GM04504 (cell line): ENCODE results near the gene ITGA8.
"Not testable (repeated sequence)": the region's sequence is repeated elsewhere in the genome, so short reads cannot be mapped to it uniquely, and the experiment has no call there.

Experiments used
- DNase-seq: peaks from one replicate; pipeline ENCODE4 v3.0.0-alpha.2; 2012; ENCODE audit warnings: low read depth

Gene ITGA8

GRCh38 chr10:15719899-15720634 is at the start of gene ITGA8:
TSS of gene ITGA8 (minus strand) at chr10:15719922. CDS start at chr10:15719771, 151 bp downstream.
- no peak for DNase-seq

DNA sequence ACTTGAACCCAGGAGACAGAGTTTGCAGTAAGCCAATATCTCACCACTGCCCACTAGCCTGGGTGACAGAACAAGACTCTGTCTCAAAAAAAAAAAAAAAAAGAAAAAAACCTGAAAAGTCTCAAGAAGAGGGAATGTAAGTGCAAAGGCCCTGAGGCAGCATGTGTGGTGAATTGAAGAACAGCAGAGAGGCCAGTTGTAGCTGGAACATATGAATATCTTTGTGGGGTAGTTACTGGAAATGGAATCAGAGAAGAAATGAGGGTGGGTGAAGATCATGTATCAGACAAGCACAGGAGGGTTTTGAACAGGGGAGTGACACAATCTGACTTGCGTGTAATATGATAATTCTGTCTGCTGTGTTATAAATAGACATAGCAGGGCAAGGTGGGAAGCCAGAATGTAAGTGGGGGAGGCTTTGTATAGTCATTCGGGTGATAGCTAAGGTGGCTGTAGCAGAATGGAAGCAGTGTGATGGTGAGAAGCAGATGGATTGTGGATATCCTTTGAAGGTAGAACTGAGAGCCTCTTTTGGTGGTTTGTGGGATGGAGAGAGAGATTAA is 45.3 kb upstream of the ITGA8 start:
- DNase-seq: no peak

DNA sequence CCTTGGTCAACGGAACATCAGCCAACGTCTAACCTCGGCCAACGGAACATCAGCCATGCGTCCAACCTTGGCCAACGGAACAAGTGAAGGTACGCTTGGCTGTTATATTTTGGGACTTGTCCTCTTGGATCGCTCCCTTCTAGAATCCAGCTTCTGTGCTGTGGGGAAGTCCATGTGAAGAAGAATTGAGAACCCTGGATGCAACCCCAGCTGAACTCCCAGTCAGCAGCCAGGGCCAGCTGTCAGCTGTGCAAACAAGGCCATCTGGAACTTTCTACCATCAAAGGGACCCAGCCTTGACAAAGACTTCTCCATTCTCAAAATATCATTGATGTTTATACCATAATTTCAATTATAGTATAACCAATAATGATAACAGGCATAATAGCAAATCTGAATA is 43.3 kb upstream of the ITGA8 start:
- DNase-seq: no peak

GRCh38 chr10:15762239-15762638 is 42.5 kb upstream of the ITGA8 start:
- not testable (repeated sequence) for DNase-seq

DNA sequence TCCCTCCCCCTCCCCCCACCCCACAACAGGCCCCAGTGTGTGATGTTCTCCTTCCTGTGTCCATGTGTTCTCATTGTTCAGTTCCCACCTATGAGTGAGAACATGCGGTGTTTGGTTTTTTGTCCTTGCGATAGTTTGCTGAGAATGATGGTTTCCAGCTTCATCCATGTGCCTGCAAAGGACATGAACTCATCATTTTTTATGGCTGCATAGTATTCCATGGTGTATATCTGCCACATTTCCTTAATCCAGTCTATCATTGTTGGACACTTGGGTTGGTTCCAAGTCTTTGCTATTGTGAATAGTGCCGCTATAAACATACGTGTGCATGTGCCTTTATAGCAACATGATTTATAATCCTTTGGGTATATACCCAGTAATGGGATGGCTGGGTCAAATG is 41.5 kb upstream of the ITGA8 start:
- DNase-seq: not testable (repeated sequence)

DNA sequence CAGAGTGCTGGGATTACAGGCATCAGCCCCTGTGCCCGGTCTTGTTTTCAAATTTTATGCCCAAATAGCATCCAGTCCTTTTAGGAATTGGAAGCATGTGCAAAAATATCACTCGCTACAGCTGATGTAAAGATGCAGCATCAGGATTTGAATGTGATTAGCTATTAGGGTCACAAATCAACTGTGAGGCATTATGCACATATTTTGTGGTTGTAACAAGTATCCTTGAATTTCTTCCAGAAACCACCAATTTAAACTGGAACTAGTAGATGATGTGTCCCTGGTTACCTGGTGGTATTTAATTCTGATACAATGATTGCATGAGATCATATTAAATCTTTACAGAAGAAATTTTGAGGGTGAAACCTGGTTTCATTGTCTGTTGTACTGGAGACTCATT is 41.0 kb upstream of the ITGA8 start:
- DNase-seq: no peak

DNA sequence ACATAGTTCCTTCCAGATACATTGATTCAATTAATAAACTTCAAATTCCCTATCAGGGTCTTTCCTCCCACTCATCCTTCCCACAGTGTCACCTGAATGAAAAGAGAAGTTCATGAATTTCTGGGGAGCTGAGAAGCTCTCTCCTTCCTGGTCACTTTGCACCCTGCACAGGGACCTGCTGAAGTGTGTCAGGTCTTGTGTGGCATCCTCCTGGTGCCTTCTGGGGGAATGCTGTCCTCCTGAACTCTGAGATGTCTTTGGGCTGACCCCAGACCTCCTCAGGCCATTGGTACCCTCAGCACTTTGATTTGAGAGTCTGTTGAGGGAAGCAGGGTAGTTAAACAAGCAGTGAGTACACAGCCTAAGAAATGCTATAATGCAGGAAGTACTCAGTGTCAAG is 39.5 kb upstream of the ITGA8 start:
- no peak for DNase-seq

DNA sequence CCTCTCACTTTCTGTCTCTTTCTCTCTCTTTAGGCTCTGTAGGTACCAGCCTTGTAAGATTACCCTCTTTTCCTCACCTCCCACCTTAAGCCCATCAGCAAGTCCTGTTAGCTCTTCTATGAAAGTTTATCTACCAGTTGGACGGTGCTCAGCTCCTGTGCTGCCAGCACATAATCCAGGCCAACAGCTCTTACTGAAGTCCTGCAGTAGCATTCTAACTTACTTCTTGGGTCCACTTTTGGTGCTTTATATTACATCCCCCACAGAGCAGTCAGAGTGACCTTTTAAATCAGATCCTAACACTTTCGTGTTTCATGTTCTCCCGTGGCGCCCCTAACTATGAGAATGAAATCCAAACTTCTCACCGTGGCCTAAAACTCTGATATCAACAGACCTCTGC is 38.9 kb upstream of the ITGA8 start:
- no peak for DNase-seq

- no peak for DNase-seq
Observed at GRCh38 chr10:15754937-15755336, 35.2 kb upstream of the ITGA8 start.

DNA sequence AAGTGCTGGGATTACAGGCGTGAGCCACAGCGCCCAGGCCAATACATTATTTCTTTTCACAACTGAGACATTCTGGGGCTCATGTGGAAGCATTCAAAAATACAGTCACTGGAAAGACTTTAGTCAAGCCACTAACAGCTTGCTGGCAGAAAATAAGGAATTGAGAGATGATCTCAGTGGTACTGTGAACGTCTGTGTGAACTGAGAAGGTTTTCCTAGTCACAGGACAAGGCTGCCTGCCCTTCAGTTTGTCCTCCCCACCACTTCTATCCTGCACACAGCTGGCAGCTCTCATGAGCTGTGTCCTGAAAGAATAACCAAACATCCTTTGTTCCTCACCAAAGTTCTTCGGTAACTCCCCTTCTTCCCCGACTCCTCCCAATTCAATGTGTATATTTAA is 31.3 kb upstream of the ITGA8 start:
- DNase-seq: no peak

DNA sequence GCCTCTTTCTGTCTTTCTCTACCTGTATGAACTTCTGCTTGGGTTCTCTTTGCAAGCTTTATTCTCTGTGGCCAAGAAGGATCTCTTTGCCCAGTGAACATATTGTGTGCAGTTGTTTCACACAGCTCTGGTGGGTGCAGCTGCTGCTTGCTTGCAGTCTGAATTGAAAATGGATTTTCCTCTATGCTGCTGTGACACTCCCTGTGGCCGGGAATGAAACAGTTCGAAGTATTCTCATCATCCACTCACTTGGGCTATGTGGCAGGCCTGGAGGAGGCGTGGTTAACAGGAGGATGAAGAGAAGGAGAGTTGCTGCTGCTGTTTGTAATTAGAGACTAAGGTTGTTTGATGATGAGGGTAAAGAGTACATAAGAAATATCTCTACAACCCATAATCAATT is 28.4 kb upstream of the ITGA8 start:
- DNase-seq: no peak

DNA sequence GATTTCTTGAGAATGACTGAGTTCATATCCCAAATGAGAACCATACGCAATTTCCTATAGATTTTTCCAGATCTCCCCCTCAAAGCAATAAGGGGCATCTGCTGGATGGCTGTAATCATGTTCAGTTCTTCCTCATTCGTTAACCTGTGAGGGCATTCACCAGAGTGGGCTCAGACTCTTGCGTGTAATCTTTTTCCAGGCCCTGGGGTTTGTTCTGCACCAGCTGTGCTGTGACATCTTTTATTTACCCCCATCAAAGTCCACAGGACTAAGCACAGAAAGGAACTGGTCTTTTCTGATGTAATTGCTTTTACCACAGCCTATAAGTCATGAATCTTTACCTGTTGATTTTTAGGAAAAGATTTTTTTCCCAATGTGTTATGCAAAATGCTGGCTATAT is 27.9 kb upstream of the ITGA8 start:
- no peak for DNase-seq

DNA sequence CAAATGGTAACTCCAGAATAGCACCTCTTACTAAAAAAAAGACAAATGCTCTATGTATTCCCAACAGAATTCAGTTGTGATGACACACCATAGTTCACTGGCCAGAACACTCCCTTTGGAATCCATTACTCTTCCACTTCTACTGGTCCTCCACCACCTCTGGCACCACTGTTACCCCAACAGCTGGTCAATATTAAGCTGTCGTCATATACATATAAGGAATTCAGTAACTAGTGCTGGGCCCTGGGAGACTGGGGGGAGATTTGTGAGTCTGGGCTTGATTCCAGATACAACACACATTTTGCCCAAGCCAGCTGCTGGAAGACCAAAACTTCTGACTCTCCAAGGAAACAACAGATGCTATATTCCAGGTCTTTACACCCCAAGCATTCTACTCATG is 26.0 kb upstream of the ITGA8 start:
- DNase-seq: peak; percentile 28

DNA sequence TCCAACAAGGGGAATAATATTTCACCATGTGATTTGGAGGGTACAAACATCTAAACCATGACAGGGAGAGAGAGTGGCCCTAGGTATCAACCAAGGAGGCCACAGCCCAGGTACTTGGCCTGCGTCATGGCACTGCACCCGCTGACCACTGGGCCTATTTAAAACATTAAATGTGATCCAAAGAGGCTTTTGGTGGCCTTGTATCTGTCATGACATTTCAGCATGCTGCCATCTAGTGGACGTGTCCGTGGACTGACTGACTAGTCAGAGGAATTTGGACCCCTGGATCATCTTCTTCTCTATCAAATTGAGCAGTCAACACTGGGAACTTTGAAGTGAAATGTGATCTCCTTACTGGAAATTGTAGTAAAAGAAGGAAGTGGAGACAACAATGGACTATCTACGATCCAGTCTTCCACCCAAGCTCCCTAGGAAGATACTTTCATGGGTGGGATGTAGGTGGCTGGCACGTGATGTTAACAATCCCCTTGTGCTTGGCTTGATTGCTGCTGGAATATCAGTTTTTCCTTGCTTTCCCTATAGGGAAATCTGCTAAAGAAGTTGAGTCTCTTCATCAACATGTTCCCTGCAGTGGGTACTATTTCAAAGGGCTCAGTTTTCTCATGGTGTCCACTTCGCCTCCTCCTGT is 24.6 kb upstream of the ITGA8 start:
- DNase-seq: no peak

DNA sequence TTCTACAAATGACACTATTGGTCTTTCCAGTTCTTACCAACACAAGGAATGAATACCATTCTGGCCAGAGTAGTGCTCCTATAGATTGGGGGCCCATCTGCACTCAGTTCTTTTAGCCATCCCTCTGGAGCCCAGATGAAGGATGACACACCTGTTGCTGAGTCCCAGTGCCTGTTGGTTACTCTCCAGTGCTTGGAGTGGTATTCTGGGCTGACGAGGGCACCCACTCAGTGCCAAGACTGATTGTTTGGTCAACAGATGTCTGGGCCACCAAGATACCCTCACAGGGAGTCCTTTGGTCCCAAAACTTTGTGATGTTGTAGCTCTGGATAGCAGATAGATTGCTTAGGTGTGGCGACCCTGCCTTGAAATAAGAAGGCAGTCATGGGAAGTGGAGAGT is 23.7 kb upstream of the ITGA8 start:
- DNase-seq: no peak

DNA sequence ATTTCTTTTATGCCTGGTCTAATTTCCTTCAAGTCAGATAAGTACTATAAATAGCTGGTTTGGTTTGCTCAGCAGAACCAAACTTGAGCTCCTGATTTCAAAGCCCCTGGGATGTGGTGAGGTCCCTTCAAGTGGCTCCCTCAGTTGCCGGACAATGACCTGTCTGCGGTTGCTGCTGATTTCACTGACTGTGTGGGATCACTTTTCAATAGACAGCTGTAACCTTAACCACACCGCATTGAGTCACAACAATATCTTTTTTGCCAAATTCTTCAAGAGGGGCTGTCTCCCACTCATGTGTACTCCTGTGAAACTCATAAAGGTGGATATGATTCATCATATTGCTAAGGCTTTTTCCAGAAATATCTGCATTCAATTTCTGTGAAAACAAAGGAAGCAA is 23.1 kb upstream of the ITGA8 start:
- no peak for DNase-seq

DNA sequence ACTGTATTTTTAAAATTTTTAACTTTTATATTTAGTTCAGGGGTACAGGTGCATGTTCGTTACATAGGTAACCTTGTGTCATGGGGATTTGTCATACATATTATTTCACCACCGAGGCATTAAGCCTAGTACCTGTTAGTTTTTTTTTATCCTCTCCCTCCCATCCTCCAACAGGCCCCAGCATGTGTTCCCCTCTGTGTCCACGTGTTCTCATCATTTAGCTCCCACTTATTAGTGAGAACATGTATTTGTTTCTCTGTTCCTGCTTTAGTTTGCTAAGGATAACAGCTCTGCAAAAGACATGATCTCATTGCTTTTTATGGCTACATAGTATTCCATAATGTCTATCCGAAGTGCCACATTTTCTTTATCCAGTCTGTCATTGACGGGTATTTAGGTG is 22.4 kb upstream of the ITGA8 start:
- no peak for DNase-seq

DNA sequence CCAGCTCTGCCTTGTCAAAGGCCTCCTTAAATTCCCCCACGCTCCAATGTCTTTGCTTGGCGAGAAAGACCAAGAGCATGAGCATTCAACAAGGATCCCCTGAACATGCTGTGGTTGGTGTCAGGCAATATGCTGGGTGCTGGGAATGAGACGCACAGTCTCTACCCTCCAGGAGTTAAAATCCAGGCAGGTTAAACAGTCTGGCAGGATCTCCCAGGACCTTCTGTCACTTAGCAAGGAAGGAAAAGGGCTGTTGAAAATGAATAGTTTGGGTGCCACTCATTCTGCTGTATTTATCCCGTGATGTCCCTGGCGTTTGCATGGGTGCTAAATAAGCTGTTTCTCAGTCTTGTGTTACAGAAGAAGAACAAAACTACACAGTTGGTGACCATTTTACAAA is 21.9 kb upstream of the ITGA8 start:
- no peak for DNase-seq

DNA sequence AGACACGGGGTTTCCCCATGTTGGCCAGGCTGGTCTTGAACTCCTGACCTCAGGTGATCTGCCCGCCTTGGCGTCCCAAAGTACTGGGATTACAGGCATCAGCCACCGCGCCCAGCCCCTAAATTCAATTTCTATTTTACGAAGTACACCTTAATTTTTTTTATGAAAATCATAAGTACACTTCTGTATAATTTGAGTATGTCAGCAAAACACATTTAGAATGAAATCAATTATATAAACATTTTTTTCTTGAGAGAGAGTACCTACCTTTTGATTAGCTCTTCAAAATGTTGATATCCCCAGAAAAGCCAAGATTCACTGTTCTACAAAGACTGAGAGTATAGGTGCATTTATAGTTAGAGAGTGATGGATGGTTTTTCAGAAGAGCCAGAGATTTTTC is 20.5 kb upstream of the ITGA8 start:
- DNase-seq: no peak

- DNase-seq: no peak
Observed at GRCh38 chr10:15739254-15739970, 19.7 kb upstream of the ITGA8 start.

- DNase-seq: peak; percentile 43
Observed at GRCh38 chr10:15738270-15738925, 18.7 kb upstream of the ITGA8 start.

DNA sequence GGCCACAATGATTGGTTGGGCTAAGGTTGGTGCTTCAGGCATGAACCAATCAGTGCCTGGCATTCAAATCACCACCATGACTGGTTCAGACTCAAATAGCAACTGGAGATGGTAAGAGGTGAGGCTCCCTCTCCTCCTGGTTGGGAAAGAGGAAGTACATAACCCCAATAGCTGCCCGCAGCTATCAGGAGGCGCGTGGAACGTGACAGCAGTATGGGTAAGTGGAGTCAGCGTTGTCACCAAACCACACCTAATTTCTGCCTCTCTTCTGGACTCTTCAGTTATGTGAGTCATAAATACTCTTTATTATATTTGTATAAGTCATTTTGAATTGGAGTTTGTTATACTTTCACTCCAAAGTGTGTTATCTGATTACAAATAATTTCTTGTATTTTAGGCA is 17.9 kb upstream of the ITGA8 start:
- no peak for DNase-seq
